ENCODE measurements around the gene HNRNPA1L2. TPM values are rescaled to one million over a fixed set of nuclear protein-coding genes. Genes with fewer than 3 reads are reported as not detected.
"Not testable (repeated sequence)": the region's sequence is repeated elsewhere in the genome, so short reads cannot be mapped to it uniquely, and the experiment has no call there.

The HNRNPA1L2 gene
- total and polyA plus RNA-seq, 2 experiments from 2014 or later, result 3.6 to 9.4 TPM

- H3K27me3 Mint-ChIP-seq (ENCODE audit: insufficient read depth, low read depth, poor library complexity), result not testable (repeated sequence)
- peak overlapping the region; percentile 31; the same call in 1 of the 2 replicates for H3K27ac Mint-ChIP-seq
- peak; percentile 86 for ATAC-seq
These were observed 34.0 kb upstream of the HNRNPA1L2 start for GRCh38 chr13:52608184-52608583.

DNA sequence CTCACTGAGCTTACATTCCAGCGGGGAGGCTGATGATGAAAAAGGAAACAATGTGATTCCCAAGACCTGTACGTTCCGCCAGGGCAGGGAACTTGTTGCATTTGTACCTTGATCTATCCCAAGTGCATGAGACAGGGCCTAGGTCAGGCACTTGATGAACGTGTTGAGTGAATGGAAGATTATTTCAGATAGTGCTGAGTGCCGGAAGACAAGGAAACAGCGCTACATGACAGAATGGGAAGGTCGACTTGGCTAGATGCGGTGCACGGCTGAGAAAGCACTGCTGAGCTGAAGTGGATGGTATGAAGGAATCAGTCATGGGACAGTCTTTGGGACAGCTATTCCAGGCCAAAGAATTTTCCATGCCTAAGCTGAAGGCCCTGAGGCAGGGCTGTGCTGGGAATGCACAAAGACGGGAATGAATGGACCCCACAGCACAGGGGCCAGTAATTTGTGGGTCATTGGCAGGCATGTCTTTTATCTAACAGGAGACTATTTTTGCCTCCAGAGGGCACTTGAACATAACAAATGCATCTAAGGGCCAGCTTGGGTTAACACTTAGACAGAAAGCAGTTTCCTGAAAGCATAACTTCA lies 33.1 kb upstream of the HNRNPA1L2 start:
- not testable (repeated sequence) for H3K4me1 ChIP-seq (ENCODE audit: insufficient read depth); H3K27me3 Mint-ChIP-seq (ENCODE audit: insufficient read depth, low read depth, poor library complexity); H3K4me3 ChIP-seq; H3K4me3 Mint-ChIP-seq; H3K79me2 ChIP-seq (replicated peaks; ENCODE audit: insufficient read depth); H4K20me1 ChIP-seq (replicated peaks; ENCODE audit: insufficient read depth); H3K9me3 Mint-ChIP-seq; H3K4me1 Mint-ChIP-seq; H3K4me2 ChIP-seq; H2AFZ ChIP-seq; H3K27ac ChIP-seq (ENCODE audit: low read depth); H3K36me3 ChIP-seq (ENCODE audit: insufficient read depth); H3F3A ChIP-seq (replicated peaks; ENCODE audit: low read depth); H3K27me3 ChIP-seq (ENCODE audit: insufficient read depth); H3K36me3 Mint-ChIP-seq (ENCODE audit: low read depth); H3K9me2 ChIP-seq (ENCODE audit: insufficient read depth)
- ATAC-seq, result peak; percentile 79
- DNase-seq (ENCODE audit: low spot score), result peak; percentile 70
- peak; percentile 57 to 69 for TF ChIP-seq CTCF (conservative IDR thresholded peaks at IDR 0.05; ENCODE audit: low read depth in 2 of 2)
- 0 out of 2 replicates have a peak overlapping the region, but pooled peaks have one; percentile 0 for H3K27ac Mint-ChIP-seq

More at GRCh38 chr13:52608184-52608583, 34.0 kb upstream of the HNRNPA1L2 start:
- H3K36me3 Mint-ChIP-seq (ENCODE audit: low read depth); H3F3A ChIP-seq (replicated peaks; ENCODE audit: low read depth); H3K36me3 ChIP-seq (ENCODE audit: insufficient read depth); H3K79me2 ChIP-seq (replicated peaks; ENCODE audit: insufficient read depth); H3K4me1 Mint-ChIP-seq; H3K9me3 Mint-ChIP-seq; H4K20me1 ChIP-seq (replicated peaks; ENCODE audit: insufficient read depth); H3K27ac ChIP-seq (ENCODE audit: low read depth); H3K9me2 ChIP-seq (ENCODE audit: insufficient read depth); H3K4me2 ChIP-seq; H3K4me1 ChIP-seq (ENCODE audit: insufficient read depth); H3K4me3 Mint-ChIP-seq; H3K27me3 ChIP-seq (ENCODE audit: insufficient read depth); H3K4me3 ChIP-seq: not testable (repeated sequence)
- TF ChIP-seq CTCF (conservative IDR thresholded peaks at IDR 0.05; ENCODE audit: low read depth in 2 of 2), result peak in 1 of 2 experiments; percentile 40; a peak in 2 of 4 replicates
- peak; percentile 37 for DNase-seq (ENCODE audit: low spot score)
- H2AFZ ChIP-seq, result peak overlapping the region; percentile 59; the same call in 1 of the 2 replicates

DNA sequence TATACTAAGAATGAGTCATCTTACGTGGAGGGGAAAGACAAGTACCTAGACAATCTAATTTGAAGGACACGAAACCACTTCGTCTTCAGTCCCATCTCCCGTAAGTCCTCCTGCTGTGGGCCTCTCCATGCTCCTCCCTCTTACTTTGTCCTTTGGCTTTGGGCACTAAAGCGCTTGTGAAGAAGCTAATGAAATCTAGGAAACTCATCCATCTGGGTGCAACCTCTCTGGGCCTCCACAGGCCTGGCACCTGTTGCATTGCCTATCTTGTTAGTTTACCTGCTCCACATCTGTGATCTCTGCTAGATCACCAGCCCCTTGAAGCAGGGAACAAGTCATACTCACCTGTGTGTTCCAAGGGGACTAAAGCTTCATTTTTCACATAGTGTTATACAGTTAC lies 32.1 kb upstream of the HNRNPA1L2 start:
- DNase-seq (ENCODE audit: low spot score); H3K36me3 Mint-ChIP-seq (ENCODE audit: low read depth); H2AFZ ChIP-seq; H3K9me3 Mint-ChIP-seq; H3F3A ChIP-seq (replicated peaks; ENCODE audit: low read depth); H3K4me3 ChIP-seq; H3K27me3 Mint-ChIP-seq (ENCODE audit: insufficient read depth, low read depth, poor library complexity); H3K4me1 Mint-ChIP-seq; H3K4me1 ChIP-seq (ENCODE audit: insufficient read depth); ATAC-seq; H3K36me3 ChIP-seq (ENCODE audit: insufficient read depth); H3K4me3 Mint-ChIP-seq; H3K79me2 ChIP-seq (replicated peaks; ENCODE audit: insufficient read depth); H3K27ac ChIP-seq (ENCODE audit: low read depth); H3K4me2 ChIP-seq; H4K20me1 ChIP-seq (replicated peaks; ENCODE audit: insufficient read depth); H3K27ac Mint-ChIP-seq; H3K27me3 ChIP-seq (ENCODE audit: insufficient read depth); H3K9me2 ChIP-seq (ENCODE audit: insufficient read depth): not testable (repeated sequence)

Data from GM23338 (cell line).